ENCODE data around the gene ZNF8.
A peak's percentile ranks its signal among the peaks of the same experiment; 100 is the strongest.
"Not testable (repeated sequence)": the region's sequence is repeated elsewhere in the genome, so short reads cannot be mapped to it uniquely, and the experiment has no call there.

ZNF8 gene

DNA sequence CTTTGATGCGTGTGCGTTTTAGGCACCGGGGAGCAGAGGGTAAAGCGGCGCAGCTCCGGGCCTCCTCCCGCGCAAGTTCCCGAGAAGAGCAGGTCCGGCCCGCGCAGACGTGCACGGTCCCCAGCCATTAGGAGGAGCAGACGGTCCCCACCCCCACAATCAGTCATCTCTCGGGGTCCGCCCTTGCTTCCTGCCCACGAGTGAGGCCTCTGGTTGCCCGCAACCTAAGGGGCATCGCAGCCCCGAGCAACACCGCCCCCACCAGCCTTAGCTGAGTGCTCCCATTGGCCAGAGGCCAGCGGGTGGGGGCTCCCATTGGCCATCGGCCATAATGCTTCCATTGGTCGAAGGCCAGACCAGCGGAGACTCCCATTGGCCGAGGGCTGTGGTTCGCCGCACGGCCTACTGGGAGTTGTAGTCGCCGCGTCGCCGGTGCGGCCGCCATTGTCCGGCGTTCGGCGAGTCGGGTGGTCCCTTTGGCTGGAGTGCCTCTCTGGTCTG lies at the start of gene ZNF8:
Gene ZNF8, plus strand, starts transcription at position 415 of the 501 bp plus-strand sequence. CDS start 127 bp downstream, outside the sequence.
- peak; percentile 98 for DNase-seq (ENCODE audit: low spot score)

DNA sequence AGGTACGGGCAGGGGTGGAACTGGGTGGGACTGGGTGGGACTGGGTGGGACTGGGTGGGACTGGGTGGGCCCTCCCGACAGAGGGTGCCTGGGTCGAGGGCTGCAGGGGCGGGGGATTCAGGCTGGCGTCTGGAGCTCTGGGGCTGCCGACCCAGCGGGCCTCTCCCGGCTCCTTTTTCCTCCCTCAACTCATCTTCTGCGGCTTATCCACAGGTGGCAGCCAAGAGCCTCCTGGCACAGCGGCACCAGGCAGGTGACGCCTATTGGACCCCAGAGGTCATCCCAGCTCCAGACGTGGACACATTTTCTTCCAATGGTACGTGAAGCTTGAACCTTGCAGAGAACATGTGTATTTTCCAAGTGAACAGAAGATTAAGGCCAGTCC lies 49.5 kb upstream of the ZNF8 start:
- peak; percentile 23 for DNase-seq (ENCODE audit: low spot score)

DNA sequence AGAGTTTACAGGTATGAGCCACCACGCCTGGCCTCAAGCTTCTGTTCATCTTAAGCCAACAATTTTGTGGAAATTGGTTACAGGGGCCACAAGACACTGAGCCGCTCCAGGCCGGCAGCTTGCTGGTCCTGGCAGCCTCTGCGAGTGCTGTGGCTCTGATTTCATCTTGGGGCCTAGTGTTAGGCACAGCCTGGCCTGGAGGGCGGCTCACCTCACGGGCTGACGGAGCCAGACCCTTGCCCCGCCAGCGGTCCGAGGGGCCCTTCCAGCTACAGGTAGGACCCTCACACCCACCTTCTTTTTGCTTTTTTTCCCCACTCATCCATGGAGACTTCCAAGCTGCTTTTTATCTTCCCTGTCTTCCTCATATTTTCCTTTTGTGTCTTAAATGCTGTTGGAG lies 41.4 kb upstream of the ZNF8 start:
- no peak for DNase-seq (ENCODE audit: low spot score)

DNA sequence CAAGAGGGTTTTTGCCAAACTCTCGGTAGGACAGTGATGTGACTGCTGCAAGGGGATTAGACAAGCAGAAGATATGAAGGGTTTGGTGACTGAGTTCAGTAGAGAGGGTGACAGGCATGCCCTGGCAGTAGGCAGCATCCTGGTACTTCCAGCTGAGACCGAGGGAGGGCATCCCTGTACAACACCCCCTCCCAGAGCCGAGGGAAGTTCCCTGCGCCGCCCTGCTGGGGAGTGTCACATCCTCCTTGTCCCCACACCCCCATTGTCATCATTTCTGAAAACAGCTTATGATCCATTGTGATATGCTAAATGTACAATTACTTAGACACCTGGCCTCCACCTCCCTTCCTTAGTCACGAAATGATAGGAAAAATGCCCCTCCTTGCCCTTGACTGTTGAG lies 35.4 kb upstream of the ZNF8 start:
- no peak for DNase-seq (ENCODE audit: low spot score)

DNA sequence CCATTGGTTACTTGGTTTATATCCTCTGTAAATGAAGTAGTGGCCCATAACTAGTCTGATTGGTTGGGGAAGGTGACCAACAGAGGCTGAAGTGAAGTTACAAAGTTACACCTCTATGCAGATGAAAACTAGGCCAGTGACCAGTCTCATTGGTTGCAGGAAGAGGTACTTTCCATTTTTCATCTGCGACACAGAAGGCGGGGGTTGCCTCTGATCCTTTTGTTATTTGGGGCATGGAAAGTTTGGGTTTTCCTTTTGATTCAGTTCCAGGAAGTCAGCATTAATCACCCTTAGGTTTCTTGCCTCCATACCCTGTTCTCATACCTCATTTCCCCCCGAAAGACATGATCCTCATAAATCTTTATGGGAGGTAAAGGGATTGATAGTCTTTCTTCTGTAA lies 29.9 kb upstream of the ZNF8 start:
- DNase-seq (ENCODE audit: low spot score), result no peak

DNA sequence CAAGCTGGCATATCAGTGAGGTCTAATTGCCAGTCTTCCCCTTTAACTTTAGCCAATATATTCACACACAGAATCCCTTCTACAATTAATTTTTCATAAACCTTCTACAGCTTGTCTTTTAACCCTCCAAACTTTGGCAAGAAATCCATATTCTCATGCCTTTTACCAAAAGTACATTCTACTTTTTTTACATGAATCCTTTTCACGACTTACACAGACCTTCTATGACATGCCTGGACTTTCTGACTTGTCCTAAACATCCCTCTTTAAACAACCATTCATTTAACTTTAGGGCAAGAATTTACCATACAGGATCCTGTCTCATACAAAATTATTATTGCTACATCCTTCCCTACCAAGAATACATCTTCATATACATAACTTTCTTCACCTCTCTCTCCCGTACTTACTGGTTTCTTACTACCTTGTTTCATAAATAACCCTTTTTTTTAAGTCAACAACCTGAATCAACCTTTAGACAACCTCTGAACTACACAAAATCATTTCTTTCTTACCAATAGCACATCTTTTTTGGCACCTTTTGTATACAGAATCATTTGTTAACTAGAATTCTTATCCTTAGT lies 26.6 kb upstream of the ZNF8 start:
- no peak for DNase-seq (ENCODE audit: low spot score)

DNA sequence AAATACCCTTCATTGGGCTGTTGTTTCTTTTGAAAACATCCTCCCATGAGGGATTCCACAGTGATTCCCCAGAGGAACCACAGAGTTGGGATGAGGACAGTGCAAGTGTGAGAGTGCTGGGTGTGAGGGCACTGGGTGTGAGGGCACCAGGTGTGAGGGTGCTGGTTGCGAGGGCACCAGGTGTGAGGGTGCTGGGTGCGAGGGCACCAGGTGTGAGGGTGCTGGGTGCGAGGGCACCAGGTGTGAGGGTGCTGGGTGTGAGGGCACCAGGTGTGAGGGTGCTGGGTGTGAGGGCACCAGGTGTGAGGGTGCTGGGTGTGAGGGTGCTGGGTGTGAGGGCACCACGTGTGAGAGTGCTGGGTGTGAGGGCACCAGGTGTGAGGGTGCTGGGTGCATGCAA lies 20.5 kb upstream of the ZNF8 start:
- not testable (repeated sequence) for DNase-seq (ENCODE audit: low spot score)

DNA sequence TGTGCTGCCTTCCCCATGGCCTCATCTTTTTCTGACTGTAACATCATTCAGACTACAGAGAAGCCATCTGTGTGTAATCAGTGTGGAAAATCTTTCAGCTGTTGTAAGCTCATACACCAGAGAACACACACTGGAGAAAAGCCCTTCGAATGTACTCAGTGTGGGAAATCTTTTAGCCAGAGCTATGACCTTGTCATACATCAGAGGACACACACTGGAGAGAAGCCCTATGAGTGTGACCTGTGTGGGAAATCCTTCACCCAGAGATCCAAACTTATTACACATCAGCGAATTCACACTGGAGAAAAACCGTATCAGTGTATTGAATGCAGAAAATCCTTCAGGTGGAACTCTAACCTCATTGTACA lies 17.2 kb upstream of the ZNF8 start:
- DNase-seq (ENCODE audit: low spot score), result no peak

DNA sequence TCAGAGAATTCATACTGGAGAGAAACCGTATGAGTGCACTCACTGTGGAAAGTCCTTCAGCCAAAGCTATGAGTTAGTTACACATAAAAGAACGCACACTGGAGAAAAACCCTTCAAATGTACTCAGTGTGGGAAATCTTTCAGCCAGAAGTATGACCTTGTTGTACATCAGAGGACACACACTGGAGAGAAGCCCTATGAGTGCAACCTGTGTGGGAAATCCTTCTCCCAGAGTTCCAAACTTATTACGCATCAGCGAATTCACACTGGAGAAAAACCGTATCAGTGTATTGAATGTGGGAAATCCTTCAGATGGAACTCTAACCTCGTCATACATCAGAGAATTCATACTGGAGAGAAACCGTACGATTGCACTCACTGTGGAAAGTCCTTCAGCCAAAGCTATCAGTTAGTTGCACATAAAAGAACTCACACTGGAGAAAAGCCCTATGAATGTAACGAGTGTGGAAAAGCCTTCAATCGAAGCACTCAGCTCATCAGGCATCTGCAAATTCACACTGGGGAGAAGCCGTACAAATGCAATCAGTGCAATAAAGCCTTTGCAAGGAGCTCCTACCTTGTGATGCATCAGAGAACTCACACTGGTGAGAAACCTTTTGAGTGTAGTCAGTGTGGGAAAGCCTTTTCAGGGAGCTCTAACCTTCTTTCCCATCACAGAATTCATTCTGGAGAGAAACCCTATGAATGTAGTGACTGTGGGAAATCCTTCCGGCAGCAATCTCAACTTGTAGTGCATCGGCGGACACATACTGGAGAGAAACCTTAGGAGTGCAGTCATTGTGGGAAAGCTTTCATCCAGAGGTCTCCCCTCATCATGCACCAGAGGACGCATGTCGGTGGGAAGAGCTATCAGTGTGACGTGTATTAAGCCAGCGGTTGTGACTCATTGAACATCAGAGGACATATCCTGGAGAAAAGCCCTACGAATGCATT lies 16.5 kb upstream of the ZNF8 start:
- DNase-seq (ENCODE audit: low spot score), result no peak

DNA sequence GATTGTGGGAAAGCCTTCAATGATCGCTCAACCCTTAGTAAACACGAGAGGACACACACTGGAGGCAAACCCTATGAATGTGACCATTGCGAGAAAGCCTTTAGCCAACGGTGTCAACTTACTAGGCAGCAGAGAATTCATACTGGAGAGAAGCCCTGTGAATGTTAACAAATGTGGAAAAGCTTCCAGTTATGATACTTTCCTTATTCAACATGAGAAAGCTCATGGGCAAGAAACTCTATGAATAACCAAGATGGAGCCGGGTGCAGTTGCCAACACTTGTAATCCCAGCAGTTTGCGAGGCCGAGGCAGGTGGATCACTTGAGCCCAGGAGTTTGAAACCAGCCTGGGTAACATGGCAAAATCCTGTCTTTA lies 15.8 kb upstream of the ZNF8 start:
- no peak for DNase-seq (ENCODE audit: low spot score)

DNA sequence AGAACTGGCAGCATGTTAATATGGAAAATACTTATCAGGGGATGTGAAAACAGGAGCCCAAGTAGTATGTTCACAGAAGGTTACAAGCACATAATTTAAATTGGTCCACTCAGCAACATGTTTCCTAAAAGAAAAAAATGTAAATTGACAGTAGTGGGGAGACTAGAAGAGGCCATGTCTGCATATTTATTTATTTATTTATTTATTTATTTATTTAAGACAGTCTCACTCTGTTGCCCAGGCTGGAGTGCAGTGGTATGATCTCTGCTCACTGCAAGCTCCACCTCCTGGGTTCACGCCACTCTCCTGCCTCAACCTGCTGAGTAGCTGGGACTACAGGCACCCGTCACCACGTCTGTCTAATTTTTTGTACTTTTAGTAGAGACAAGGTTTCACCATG lies 13.7 kb upstream of the ZNF8 start:
- no peak for DNase-seq (ENCODE audit: low spot score)

DNA sequence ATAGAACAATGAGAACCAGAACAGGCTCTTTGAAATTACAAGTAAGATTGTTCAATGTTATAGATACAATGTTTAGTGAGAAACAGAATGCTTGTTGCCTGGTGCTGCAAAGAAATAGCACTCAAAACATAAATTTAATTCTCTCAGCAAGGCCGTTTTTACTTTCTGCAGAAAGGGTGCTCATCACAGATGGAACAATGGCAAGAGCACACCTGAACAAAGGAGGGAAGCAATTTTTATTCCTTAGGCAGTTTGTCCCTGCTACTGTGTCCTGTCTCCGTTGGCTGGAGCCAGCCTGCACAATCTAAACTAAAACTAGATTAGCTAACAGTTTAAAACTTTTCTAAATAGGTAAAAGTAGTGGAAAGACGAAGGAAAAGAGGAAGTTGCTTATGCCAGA lies 10.4 kb upstream of the ZNF8 start:
- no peak for DNase-seq (ENCODE audit: low spot score)

DNA sequence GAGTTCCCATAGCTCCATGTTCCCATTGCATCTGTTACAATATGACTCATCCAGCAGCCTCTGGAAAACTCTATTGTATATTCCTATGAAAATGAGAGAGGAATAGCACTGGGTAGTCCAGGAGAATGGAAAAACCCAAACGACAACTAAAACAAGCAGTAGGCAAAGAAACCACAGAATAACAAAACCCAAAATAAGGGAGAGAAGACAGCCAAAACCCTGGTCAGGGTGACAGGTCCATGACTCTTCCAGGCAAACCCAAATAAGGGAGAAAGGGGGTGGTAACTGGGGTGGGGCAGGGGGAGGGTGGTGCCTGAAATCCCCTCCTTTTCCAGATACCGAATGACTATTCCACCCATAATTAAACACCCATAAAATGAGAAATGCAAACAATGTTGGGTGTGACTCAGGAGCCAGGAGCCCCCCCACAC lies 4.0 kb upstream of the ZNF8 start:
- DNase-seq (ENCODE audit: low spot score), result no peak

DNA sequence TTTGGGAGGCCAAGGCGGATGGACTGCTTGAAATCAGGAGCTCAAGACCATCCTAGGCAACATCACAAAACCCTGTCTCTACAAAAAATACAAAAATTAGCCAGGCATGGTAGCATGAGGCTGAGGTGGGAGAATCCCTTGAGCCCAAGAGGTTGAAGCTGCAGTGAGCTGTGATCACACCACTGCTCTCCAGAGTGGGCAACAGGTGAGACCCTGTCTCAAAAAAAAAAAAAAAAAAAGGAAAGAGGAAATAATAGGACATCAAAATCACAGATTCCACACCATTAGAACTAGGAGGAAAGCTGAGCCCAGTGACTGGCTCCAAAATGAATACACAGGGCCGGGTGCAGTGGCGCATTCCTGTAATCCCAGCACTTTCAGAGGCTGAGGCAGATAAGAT lies 3.2 kb upstream of the ZNF8 start:
- DNase-seq (ENCODE audit: low spot score), result no peak

DNA sequence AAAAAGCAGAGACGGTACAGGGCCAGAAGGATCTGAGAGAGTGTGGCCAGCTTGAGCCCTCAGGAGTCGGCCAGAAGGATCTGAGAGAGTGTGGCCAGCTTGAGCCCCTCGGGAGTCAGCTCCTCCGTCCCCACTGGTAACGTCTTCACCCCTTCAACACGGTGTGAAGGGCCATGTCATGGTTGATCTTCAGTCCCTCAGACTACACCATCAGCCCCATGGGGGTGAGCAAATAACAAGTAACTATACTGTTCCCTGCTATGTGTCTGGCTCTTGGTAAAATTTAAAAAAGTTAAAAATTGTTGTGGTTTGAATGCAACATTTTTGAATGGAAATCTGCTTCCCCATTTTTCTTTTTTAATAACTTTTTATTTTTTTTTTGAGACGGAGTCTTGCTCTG lies 1.6 kb upstream of the ZNF8 start:
- no peak for DNase-seq (ENCODE audit: low spot score)

DNA sequence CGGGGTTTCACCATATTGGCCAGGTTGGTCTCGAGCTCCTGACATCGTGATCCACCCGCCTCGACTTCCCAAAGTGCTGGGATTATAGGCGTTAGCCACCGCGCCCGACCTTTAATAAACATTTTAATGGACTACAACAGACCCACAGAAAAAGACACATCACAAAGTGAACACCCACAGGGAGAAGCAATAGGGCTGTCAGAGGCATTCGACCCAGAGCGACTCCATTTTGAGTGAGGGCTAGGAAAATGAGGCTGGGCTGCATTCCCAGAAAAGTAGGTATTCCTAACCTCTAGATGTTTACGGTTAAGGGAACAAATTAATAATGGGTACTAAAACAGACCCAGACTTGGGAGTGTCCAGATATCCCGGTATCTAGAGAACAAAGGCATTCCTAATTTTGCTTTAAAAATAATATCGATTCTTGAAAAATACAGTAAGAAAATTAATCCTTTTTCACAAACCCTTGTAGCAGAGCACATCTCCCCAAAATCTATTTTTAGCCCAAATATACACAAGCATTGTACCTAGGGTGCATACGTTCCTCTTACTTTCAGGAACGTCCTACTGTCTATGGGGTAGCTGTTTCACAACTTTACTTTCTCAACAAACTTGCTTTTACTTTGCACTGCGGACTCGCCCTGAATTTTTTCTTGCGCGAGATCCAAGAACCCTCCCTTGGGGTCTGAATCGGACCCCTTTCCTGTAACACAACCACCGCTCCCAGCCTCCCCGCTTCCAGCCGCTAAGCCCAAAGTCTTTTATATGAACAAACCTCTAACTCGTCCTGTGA lies 811 bp upstream of the ZNF8 start:
- DNase-seq (ENCODE audit: low spot score), result no peak

DNA sequence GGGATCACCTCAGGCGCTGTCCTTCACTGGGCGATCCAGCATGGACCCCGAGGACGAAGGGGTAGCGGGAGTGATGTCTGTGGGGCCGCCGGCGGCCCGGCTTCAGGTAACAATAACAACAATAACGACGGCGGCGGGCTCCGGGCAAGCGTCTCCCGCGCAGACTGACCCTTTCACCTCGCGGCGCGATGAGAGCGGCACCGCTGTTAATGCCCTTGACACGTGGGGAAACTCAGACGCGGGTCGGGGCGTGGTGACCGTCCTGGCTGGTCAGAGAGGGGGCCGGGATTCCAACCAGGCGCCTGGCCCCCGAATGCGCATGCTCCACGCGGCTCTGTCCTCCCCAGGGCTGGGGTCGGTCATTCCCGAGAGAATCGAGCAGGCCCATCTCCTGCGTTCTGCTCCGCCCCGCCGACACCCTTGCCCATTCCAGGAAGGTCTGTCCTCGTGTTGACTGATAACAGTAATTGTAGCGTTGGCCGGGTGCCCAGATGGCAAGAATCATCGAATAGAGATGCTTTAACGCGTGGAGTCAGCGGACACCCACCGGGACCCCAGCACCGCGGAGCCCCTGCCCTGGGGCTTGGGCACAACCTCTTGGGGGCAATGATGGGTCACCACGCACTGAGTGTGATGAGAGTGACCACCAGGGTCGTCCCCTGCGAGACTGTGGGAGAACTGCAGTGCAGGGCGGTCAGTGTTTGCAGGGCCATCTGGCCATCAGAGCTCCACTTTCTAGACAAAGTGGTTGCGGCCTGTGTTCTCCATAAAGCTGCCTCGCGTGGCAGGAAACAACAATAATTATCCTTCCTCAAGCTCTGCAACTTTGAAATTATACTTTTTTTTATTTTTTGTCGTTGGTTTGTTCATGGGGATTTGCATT lies 528 bp downstream of the ZNF8 start:
- DNase-seq (ENCODE audit: low spot score), result peak; percentile 36

DNA sequence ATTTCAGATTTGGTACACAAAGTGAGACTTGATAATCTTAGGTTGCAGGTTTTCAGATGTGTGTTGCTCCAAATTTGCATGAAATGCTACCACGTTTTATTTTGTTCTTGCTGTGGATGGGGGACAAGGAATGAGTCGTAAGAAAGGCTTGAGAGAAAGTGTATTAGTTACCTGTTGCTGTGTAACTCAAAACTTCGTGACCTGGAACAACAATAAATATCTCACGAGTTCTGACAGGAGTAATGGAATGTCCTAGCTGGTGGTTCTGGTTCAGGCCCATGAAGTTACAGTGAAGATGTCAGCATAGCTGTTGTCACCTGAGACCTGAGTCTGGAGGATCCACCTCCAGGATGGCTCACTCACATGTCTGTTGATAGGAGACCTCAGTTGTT lies 1.2 kb downstream of the ZNF8 start:
- DNase-seq (ENCODE audit: low spot score), result no peak

DNA sequence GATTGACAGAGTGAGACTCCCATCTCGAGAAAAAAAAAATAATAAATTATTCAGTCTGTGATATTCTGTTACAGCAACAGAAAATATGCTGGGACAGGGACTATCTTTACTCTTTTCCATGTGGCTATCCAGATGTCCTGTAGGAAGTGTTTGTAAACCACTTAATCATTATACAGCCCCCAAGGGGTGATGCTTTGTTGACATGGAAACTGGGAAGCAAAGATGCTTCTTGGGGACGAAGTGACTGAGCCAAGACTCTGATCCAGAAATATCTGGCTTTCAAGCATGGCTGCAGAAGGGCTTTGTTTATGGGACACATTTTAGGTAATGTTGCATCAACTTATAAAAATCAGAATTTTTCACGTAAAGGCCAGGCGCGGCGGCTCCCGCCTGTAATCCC lies 5.4 kb downstream of the ZNF8 start:
- DNase-seq (ENCODE audit: low spot score), result no peak

DNA sequence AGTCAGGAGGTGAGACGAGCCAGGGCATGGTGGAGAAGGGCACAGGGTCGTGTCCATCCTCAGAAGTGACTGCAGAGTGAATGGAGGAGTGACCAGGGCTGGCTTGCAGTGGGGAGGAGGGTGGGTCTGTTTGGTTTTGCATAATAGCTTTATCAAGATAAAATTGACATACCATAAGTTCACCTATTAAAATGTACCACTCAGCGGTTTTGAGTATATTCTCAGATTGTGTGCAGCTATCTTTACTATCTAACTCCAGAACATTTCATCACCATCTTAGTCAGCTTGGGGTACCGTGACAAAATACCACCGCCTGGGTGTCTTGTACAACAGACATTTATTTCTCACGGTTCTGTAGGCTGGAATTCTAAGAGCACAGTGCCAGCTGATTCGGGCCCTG lies 13.2 kb downstream of the ZNF8 start:
- no peak for DNase-seq (ENCODE audit: low spot score)

DNA sequence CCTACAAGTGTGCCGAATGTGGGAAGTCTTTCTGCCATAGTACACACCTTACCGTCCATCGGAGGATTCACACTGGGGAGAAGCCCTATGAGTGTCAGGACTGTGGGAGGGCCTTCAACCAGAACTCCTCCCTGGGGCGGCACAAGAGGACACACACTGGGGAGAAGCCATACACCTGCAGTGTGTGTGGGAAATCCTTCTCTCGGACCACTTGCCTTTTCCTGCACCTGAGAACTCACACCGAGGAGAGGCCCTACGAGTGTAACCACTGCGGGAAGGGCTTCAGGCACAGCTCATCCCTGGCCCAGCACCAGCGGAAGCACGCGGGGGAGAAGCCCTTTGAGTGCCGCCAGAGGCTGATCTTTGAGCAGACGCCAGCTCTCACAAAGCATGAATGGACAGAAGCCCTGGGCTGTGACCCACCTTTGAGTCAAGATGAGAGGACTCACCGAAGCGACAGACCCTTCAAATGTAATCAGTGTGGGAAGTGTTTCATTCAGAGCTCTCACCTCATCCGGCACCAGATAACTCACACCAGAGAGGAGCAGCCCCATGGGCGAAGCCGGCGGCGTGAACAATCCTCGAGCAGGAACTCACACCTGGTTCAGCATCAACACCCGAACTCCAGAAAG lies 16.1 kb downstream of the ZNF8 start:
- DNase-seq (ENCODE audit: low spot score), result no peak
